Left ventricle myocardium superior (tissue), 1 donor: ENCODE measurements around the gene UTP3. TPM values are rescaled to one million over a fixed set of nuclear protein-coding genes. Genes with fewer than 3 reads are reported as not detected.
A peak's percentile ranks its signal among the peaks of the same experiment; 100 is the strongest.
"Not testable (repeated sequence)": the region's sequence is repeated elsewhere in the genome, so short reads cannot be mapped to it uniquely, and the experiment has no call there.

Experiments
- ATAC-seq: fragments of 200-7000 bp; cut with Tn5 transposase; one replicate; pipeline ENCODE4 v1.9.1; 2020; ENCODE audit warnings: mild to moderate bottlenecking, moderate library complexity
- DNase-seq: peaks from one replicate; pipeline ENCODE4 v3.0.0-alpha.2; 2020
- intact Hi-C: fragments of 100-400 bp; cut with micrococcal nuclease; formaldehyde crosslinking; loops from one replicate; pipeline ENCODE4 v1.11.0; 2022
- total RNA-seq: library from RNA; stranded (reverse); fragmentation: NEBNext Ultra II Directional; extraction: Animal tissue kit (Norgen Biotek cat#: 25700); gene quantifications from one replicate; pipeline ENCODE4 v1.2.1, GENCODE V29; 2021
- donor health status: DM: no; HTN: yes; CAD: no; lungs with severe emphysema.

The UTP3 gene
- total RNA-seq, 1 donor from 2014 or later = 14.2 TPM

DNA sequence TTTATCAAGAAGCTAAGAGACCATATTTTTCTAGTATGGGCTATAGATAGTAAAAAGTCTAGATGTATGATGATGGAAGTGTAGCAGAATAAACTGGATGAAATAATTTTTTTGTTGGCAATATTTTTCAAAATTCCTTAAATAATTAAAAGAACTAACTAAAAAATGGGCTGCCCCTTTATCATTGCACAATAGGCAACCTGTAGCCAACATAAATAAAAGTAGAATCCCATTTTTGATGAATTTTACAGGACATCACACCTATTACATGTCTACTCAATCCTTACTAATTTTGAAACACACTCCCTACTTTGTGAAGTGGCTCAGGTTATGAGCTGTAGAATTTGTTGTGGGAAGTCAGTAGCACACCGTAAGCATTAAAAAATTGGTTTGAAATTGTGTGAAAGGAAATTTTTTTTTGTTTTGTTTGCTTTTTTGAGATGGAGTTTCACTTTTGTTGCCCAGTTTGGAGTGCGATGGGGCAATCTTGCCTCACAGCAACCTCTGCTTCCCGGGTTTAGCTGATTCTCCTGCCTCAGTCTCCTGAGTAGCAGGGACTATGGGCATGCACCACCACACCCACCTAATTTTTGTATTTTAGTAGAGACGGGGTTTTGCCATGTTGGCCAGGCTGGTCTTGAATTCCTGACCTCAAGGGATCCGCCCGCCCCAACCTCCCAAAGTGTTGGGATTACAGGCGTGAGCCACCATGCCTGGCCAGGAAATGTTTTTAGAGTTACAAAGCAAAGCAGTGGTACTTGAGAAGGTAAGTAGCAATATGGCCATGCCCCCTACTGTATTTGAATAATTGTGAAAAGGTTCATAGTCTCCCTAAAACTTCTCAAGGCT, 24.5 kb downstream of the UTP3 start:
- ATAC-seq (no peak), DNase-seq (no peak)
- intact Hi-C loops = no loop called here

GRCh38 chr4:70713453-70714078, 25.2 kb downstream of the UTP3 start:
- intact Hi-C loops = no loop called here
- DNase-seq (no peak), ATAC-seq (no peak)

GRCh38 chr4:70714079-70714887, 26.0 kb downstream of the UTP3 start:
- DNase-seq (no peak), ATAC-seq (peak; percentile 55)
- intact Hi-C loops = no loop called here

DNA sequence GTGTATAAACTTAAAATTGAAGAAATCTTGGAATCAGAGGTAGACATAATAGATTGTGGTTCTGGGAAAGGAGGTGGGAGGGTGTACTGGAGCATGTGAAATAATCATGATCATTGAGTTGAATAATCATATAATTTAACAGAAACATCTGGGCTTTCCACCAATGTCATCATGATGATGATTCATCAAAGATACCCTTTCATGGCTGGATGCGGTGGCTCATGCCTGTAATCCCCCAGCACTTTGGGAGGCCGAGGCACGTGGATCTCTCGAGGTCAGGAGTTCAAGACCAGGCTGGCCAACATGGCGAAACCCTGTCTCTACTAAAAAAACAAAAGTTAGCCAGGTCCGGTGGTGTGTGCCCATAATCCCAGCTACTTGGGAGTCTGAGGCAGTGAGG, 26.8 kb downstream of the UTP3 start:
- intact Hi-C loops = no loop called here
- ATAC-seq (no peak), DNase-seq (no peak)

DNA sequence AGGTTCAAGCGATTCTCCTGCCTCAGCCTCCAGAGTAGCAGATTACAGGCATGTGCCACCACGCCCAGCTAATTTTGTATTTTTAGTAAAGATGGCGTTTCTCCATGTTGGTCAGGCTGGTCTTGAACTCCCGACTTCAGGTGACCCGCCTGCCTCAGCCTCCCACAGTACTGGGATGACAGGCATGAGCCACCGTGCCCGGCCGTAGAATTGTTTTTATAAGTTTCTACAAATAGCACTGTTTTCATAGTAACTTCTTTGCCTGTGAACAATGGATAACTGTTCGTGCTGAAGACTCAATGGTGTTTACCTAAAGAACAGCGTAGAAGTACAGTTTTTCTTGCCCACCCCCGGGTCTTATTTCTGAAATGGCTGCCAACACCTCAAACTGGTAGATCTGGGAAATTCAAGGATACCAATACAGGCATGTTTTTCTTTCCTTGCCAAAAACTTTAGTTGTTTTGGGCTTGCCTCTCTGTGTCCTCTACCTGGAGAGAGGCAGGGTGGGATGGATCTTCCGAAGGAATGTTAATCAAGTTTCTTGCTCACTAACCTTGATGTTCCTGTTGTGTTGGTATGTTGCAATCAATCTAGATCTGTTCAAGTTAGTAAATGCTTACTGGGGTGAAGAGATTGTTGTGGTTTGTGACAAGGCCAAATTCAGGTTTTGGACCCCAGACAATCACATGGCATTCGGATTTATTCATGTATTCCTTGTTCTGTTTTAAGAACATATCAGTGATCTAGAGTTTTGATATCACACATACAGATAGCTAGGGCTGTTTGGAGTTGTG, 30.7 kb downstream of the UTP3 start:
- intact Hi-C loops = no loop called here
- DNase-seq (no peak), ATAC-seq (no peak)

GRCh38 chr4:70721747-70722146, 33.4 kb downstream of the UTP3 start, which contains the start of gene RUFY3:
Gene RUFY3 (plus strand): TSS chr4:70721964. CDS start chr4:70722574, 610 bp downstream.
- intact Hi-C loops = no loop called here
- ATAC-seq (peak; percentile 96), DNase-seq (no peak)

DNA sequence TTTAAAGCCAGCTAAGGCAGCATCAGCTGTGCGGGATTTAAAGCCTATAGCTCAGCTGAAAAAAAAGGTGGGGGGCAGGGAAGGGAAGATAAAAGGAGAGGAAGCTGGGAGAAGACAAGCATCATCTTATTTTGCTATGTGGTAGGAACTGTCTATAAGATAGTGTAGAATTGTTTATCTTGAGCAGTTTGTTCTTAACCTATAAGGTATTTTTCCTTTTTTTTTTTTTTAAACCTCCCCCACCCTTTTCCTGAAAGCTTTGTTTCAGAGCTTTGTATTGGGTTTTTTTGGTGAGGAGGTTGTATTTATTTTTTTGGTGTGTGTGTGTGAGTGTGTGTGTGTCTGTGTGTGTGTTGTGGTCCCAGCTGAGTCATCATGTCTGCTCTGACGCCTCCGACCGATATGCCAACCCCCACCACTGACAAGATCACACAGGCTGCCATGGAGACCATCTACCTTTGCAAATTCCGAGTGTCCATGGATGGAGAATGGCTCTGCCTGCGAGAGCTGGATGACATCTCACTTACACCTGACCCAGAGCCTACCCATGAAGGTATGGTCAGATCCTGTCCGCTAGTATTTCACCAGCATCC, 34.0 kb downstream of the UTP3 start:
- intact Hi-C loops = no loop called here
- DNase-seq (no peak), ATAC-seq (peak; percentile 57)

DNA sequence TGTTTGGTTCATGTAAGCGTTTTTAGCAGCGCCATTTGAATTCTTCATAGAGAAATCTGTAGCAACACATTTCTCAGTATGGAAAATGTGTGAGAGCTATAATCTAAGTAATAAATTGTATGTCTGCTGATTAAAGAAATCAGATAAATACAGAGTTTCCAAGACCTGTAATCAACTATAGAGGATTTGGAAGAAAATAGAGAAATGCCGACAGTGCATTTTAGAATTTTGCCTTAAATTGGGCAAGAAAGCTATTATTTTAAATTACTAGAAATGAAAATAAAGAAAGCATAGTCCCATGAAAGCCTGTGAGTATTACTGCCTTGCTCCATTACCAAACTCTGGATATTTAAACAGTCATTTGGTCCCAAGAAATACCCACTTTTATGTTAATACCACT, 36.1 kb downstream of the UTP3 start:
- ATAC-seq (no peak), DNase-seq (no peak)
- intact Hi-C loops = no loop called here

GRCh38 chr4:70725633-70726032, 37.3 kb downstream of the UTP3 start:
- ATAC-seq (no peak), DNase-seq (no peak)
- intact Hi-C loops = no loop called here

DNA sequence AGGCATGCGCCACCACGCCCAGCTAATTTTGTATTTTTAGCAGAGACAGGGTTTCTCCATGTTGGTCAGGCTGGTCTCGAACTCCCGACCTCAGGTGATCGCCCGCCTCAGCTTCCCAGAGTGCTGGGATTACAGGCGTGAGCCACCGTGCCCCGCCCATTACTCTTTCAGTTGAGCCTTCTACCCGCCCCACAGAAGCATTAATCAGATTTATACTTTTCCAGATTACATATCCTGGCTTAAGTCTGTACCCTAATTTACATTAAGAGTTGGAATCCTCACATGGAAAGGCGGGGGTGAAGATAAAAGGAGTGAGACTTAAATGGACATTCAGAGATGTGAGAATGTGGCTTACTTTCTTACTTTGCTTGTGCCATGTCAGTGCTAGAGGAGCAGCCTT, 38.2 kb downstream of the UTP3 start:
- intact Hi-C loops, ATAC-seq, DNase-seq: not testable (repeated sequence)

DNA sequence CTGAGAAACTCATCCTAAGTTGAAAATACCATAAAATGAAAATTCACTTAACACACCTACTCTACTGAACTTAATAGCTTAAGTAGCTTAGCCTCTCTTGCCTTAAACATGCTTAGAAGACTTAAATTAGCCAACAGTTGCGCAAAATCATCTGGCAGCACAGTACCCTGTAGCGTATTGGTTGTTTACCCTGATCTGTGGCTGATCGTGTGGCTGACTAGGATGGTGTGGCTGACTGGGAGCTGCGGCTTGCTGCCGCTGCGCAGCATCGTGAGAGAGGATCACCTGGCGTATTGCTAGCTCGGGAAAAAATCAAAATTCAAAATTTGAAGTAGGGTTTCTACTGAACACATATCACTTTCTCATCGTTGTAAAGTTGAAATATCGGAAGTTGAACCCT, 39.8 kb downstream of the UTP3 start:
- DNase-seq (no peak), ATAC-seq (no peak)
- intact Hi-C loops = no loop called here

DNA sequence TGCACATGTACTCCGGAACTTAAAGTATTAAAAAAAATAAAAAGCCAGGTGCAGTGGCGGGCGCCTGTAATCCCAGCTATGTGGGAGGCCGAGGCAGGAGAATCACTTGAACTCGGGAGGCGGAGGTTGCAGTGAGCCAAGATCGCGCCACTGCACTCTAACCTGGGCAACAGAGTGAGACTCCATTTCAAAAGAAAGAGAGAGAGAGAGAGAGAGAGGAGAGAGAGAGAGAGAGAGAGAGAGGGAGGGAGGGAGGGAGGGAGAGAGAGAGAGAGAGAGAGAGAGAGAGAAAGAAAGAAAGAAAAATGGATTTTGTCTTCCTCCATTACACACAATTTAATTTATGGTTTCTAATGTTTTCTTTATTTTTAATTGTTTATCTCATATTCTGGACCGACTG, 44.5 kb downstream of the UTP3 start:
- ATAC-seq, intact Hi-C loops, DNase-seq: not testable (repeated sequence)

DNA sequence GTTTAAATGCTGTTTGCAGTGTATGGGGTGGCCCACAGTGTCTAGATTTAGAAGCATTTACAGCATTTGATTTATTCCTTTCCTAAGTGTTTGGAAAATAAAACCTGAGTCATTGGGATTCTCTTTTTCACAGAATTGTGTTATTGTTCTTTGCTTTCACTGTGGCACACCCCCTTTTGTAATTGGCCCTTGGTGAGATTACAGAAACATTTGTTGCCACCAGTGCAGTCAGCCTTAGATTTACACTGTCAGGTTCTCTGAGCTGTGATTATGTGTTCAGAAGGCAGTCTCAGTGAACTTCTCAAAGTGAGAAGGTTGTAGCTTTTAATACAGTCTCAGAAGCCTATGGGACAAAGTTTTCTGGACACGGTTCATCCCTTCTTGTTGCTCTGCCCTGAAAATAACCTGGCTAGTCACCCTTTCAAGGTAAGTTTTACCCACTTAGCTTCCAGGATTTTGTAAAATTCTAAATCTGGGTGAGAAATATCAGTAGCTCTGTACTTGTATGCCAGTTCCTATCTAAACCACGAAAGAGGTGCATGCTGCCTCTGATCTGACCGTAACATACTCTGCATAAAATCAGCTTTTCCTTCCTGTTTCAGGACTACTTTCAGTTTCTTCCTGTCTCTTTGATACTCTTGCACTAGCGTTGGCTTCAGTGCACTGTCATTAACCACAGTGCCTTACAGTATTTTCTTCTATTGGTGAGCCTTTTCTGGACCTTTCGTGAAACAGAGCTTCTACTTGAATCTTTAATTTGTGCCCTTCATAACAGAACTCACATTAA, 46.0 kb downstream of the UTP3 start:
- intact Hi-C loops = no loop called here
- DNase-seq (no peak), ATAC-seq (peak; percentile 88)

DNA sequence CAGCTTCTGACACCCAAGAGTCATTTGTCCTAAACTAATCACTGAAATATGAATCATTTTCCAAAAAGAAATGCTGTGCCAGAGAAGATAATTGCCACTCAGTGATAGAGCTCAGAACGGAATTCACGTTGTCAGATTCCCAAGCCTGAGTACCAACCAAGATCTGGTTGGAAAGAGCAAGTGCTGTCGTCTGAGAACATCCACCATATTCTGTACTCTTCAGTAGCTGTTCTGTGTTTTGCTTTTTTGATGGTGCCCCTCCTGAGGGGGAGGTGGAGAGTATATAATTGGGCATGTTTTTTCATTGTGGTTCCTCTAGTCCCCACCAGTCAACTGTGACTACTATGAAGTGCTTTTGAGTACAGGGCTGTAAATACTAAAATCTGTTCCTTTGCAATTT, 46.6 kb downstream of the UTP3 start:
- peak; percentile 53 for ATAC-seq
- intact Hi-C loops = no loop called here
- no peak for DNase-seq

GRCh38 chr4:70735915-70736314, 47.6 kb downstream of the UTP3 start:
- intact Hi-C loops = not testable (repeated sequence)
- ATAC-seq = peak; percentile 61
- peak; percentile 49 for DNase-seq

DNA sequence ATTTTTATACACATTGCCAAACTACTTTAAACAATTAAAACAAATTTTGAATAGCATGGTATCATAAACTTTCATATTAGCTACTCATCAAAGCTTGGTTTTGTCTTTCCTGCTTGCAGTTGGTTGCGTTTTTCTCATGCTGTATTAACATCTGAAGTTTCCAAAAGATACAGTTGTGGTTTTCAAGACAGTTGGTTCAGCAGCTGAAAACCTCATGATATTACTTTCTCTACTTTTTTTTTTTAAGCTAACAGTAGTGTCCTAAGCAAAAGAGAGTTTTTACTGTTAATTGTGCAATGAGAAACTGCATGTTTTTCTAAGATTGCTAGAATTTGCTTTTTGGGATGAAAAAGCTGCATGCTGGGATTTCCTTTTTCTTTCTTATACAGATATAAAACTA, 48.7 kb downstream of the UTP3 start:
- no peak for ATAC-seq
- DNase-seq = no peak
- intact Hi-C loops = no loop called here

DNA sequence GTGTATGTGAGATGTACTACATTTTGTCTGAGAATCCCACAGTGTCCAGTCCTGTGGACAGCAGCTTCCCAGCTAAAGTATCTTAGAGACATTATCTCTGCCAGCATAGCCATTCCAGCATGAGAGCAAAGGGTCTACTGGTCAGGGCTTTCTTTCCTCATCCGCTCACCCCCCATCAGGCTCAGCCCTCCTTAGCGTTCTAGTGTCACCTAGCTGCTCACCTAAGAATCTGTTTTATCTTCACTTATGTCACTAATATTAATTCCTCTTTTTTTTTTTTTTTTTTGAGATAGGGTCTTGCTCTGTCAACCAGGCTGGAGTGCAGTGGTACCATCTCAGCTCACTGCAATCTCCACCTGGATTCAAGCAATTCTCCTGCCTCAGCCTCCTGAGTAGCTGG, 49.1 kb downstream of the UTP3 start:
- DNase-seq (no peak), ATAC-seq (no peak)
- intact Hi-C loops = no loop called here
